GM08714 (cell line): Measurements from ENCODE around the gene MACROH2A2.
"Not testable (repeated sequence)": the region's sequence is repeated elsewhere in the genome, so short reads cannot be mapped to it uniquely, and the experiment has no call there.

Source experiments
- H3K4me3 ChIP-seq: fragments of 200-500 bp; sonication (Bioruptor generic); 2 replicates; pipeline ENCODE4 v1.5.1; 2014; ENCODE audit warnings: mild to moderate bottlenecking, low read length, inconsistent platforms
- ZNF274 ChIP-seq: IDR thresholded peaks from 2 replicates; pipeline ENCODE4 v1.6.1; 2012; ENCODE audit warnings: mild to moderate bottlenecking, low read depth, low read length

MACROH2A2 gene

DNA sequence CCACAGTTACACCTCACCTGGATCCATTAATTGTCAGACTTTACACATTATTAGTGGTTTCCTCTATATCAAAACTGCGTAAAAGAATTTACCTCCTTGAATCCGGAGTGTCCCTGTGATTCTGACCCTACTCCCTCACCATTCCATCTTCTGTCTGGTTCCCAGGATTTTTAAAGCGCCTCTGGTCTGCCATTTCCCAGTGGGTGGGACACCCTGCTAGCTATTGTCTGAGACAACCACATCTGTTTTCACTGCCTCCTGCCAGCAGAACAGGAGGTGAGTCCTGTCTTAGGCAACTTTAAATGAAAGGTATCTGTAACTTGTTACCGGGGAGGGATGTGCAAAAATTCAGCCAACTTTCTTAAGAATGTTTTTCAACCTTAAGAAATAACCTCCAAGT lies 2.3 kb downstream of the MACROH2A2 start:
- H3K4me3 ChIP-seq: no peak overlapping the region
- no peak for TF ChIP-seq ZNF274

DNA sequence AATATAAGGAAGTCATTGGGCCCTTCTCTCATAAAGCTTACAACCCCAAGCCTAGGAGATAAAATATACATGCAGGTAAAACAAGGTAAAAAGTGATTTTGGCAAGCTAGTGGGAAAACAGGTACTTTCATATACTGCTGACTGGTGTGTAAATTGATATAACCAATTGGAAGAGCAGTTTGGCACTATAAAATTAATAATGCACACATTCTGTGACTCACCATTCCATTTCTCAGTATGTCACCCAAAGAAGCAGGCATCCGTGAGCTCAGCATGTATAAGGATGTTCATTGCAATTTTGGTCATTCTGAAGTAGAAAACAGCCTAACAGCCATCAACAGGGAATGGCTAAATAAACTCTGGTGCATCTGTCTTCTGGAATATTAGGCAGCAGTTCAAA lies 2.9 kb downstream of the MACROH2A2 start:
- no peak for TF ChIP-seq ZNF274
- H3K4me3 ChIP-seq: no peak overlapping the region

DNA sequence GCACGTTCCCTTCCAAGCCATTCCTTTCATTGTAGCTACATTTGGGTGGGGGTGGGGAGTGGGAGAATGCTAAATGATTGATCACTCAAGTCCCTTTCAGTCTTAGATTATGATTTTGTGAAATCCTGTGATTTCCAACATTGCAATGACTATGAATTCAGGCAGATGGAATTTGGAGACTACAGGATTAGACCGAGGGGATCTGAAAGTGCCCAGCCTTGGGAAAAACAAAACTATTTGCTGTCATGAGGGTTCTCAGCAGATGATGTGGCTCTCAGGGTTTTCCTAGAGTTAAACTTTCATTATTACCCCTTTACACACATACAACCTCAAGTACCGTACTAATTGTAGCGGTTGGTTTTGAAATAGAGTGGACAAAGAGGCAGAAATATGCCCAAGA lies 4.7 kb downstream of the MACROH2A2 start:
- no peak for TF ChIP-seq ZNF274
- H3K4me3 ChIP-seq: no peak overlapping the region

DNA sequence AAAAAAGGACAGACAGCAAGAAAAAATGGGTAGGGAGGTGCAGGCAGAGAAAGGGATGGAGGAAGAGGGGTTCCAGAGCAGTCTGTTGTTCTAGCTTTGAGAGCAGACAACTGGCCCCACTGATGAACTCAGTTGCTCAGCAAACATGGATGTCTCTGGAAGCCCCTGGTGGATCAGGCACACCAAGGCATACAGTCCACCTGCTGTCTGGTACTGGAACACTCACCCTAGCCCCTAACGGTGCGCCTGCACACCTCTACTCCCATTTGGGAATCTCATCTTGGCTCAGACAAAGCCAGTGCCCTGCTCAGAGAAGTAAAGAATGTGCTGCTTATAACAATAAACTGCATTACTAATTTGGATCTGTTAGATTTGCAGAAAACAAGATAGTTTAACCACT lies 7.7 kb downstream of the MACROH2A2 start:
- TF ChIP-seq ZNF274: no peak
- no peak overlapping the region for H3K4me3 ChIP-seq

DNA sequence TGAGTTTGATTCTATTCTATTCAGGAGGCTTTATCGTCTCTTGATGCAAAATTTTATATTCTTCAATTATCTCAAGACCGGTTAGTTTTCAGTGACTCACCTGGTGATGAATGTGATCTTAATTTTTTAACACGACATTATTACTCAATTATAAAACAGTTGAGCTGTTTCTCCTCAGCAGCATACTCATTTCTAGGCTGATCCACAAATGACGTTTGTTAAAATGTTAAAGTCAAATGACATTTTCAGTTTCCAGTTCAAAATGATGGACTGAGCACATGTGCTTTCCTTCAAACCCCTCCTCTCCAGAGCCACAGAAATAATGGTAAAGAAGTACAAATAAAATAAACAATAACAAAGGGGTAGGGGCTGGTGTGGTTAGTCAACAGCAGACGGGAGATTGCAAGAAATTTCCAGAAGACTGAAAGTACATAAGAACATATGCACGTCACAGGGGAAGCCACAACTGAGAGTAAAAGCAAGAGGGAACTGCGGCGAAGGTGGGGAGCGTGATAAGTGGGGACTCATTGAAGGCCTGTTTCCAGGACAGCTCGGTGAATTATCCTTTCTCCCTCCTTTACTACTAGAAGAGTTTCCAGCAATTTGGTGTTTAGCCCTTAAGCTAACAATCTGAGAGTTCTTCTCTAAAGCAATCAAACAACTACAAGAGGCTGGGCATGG lies 10.9 kb downstream of the MACROH2A2 start:
- H3K4me3 ChIP-seq: no peak overlapping the region
- TF ChIP-seq ZNF274: no peak

DNA sequence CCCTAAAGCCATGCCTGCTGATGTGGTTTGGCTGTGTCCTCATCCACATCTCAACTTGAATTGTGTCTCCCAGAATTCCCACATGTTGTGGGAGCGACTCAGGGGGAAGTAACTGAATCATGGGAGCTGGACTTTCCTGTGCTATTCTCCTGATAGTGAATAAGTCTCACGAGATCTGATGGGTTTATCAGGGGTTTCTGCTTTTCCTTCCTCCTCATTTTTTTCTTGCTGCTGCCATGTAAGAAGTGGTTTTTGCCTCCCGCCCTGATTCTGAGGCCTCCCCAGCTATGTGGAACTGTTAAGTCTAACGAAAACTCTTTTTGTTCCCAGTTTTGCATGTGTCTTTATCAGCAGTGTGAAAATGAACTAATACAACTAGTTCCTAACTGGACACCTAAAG lies 11.8 kb downstream of the MACROH2A2 start:
- TF ChIP-seq ZNF274: no peak
- no peak overlapping the region for H3K4me3 ChIP-seq

DNA sequence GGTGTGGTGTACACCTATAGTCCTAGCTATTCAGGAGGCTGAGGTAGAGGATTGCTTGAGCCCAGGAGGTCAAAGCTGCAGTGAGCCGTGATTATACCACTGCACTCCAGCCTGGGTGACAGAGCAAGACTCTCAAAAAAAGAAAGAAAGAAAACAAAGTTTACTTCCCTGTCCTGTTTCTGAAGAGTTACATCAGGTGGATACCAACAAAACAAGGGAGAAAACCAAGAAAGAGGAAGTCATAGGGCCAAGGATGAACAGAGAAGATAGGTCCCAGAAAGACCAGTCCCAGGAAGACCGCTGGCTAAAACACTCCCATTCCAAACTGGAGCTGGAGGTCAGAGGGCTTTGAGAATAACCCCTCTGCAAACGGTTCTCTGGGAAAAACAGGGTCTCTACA lies 13.5 kb downstream of the MACROH2A2 start:
- no peak for TF ChIP-seq ZNF274
- H3K4me3 ChIP-seq: no peak overlapping the region

DNA sequence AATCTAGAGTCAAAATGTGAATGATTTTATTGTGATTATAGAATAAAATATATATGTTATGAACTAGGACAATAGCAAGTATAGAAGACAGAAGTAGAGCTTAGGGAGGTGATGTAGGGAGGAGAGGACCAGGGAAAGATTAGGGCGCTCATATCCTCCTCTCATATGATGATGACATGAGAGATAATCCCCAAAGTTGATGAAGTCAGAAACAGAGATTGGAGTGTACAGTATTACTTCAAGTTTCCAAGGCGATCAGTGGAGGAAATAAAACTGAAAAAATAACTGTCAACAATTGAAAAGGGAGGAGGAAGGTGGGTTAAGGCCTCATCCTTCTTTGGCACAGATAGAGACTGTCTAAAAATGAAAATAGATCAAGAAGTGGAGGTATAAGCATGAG lies 14.9 kb downstream of the MACROH2A2 start:
- TF ChIP-seq ZNF274: no peak
- H3K4me3 ChIP-seq: no peak overlapping the region

DNA sequence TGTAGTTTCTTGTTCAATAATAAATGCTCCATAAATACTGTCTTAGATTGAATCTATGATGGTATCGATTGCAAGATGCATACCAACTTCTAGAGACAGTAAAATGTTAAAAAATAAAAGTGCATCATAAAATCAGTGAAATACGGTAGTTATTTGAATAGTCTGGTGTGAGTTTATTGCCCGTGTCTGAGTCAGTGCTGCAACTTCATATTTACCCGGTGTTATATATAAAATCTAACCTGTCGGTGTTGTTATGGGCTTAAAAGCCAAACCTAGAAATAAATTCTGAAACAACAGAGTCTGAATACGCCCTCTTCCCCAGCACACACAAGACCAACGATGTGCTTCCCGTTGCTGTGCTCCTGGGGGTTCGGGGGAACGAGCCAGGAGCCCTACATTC lies 16.3 kb downstream of the MACROH2A2 start:
- no peak overlapping the region for H3K4me3 ChIP-seq
- TF ChIP-seq ZNF274: no peak

DNA sequence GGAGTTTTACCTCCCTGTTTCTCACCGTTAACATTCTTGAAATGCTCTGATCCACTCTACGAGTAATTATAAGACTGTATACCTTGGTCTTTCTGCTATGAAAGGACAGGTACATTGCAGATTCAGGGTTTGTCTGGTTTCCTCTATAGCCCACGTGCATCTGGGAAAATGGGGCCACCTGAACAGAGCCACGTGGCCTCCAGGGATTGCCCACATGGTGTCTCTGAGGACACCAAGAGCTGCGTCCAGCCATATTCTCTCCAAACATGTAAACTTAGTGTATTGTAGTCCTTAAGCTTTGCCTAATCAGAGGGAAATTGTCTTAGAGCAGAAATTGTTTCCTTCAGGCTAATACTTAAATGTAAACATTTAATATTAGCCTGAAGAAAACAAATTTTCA lies 16.7 kb downstream of the MACROH2A2 start:
- H3K4me3 ChIP-seq: no peak overlapping the region
- TF ChIP-seq ZNF274: no peak

DNA sequence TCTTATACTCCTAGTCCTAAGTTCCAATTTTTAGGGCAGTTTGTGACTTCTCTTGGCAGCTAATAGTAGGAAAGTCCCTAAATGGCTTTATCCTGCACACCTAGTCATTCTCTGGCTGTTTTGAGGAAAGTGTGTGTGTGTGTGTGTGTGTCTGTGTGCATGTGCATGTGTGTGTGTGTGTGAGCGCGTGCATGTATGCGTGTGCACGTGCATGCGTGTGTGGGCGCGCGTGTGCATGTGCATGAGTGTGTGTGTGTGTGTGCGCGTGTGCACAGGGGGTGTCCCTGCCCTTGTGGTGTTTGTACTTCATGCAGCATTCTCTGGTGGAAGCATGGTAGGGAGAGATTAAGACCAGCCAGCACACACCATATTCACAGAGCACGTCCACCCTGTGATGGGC lies 18.2 kb downstream of the MACROH2A2 start:
- TF ChIP-seq ZNF274: no peak
- no peak overlapping the region for H3K4me3 ChIP-seq

DNA sequence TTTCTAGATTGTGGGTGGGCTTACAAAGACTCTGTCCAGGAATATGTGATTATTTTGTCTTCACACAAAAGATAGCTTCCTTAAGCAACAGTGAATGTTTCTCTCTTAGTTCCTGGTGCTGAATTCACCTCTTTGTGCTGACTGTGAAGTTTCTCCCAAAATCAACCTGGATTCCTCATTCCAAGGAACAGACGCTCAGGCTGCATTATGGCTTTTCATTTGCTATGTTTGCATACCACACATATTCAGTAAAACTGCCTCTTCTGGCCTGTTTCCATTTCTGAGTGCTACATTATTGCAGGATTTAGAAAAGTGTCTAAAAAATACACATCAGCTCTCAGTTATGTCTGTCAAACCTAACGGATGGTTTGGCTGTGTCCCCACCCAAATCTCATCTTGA lies 21.5 kb downstream of the MACROH2A2 start:
- H3K4me3 ChIP-seq: no peak overlapping the region
- no peak for TF ChIP-seq ZNF274

DNA sequence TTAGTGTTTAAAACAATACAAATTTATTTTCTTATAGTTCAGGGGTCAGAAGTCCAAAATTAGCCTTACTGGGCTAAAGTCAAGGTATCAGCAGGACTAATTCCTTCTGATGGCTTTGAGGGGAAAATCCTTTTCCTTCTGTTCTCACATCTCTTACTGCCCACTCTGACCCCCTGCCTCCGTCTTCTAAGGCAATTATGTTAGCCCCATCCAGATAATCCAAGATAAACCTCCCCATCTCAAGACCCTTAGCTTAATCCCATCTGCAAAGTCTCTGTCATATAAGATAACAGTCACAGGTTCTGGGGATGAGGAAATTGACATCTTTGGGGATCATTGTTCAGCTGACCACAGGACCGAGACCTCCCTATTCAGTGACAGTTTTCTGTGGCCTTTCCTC lies 22.3 kb downstream of the MACROH2A2 start:
- no peak for TF ChIP-seq ZNF274
- H3K4me3 ChIP-seq: no peak overlapping the region

DNA sequence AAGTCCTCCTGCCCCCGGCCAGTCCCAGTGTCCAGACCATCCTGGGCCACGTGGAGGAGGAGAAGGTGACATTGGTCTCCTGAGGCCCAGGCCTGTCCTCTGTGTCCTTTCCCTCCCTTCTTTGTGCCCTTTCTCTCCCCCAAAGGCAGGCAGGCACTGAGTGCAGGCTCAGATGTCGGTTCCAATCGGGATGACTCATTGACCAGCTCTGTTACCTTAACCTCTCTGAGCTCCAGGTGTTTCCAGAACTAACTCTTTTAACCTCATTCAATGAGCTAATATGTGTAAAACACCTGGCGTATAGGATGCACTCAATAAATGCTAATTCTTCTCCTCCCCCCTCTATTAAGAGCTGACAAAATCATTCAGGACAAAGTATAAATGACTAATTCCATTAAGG lies 25.7 kb downstream of the MACROH2A2 start:
- no peak for TF ChIP-seq ZNF274

DNA sequence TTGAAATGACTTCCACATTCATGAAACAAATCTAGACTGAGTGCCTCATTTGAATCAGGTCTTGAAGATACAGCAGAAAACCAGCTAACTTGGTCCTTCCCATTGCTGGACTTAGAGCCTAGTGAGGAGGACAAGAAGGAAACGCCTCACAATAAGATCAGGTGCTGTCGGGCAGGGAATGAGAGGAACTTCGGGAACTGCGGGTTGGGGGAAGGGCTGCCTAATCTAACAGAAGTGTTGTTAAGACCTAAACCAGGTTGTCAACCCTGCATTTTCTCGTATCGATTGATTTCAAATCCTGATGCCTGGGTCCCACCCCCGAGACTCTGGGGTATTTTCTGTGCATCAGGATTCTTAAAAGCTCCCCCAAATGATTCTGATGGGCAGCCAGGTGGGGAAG lies 26.3 kb downstream of the MACROH2A2 start:
- H3K4me3 ChIP-seq: no peak overlapping the region
- no peak for TF ChIP-seq ZNF274

More for the DNA sequence above, 25.7 kb downstream of the MACROH2A2 start:
- H3K4me3 ChIP-seq: no peak overlapping the region

DNA sequence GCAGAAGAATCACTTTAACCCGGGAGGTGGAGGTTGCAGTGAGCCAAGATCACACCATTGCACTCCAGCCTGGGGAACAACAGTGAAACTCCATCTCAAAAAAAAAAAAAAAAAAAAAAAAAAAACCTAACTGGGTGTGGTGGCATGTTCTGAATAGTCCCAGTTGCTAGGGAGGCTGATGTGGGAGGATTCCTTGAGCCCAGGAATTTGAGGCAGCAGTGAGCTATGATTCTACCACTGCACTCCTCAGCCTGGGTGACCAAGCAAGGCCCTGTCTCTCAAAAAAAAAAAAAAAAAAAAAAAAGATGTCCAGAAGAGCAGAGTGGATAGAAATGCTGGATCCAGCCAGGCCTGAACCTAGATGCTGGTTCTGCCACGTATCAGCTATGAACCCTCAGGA lies 28.1 kb downstream of the MACROH2A2 start:
- H3K4me3 ChIP-seq: not testable (repeated sequence)
